Frontal cortex (tissue), 4 donors: ENCODE measurements around the gene MAGEA2B. TPM values are rescaled to one million over a fixed set of nuclear protein-coding genes. Genes with fewer than 3 reads are reported as not detected.
"Not testable (repeated sequence)": the region's sequence is repeated elsewhere in the genome, so short reads cannot be mapped to it uniquely, and the experiment has no call there.

Source experiments
- DNase-seq, 2 donors: peaks; one replicate each; pipeline ENCODE4 v3.0.0; 2012; ENCODE audit warnings: low spot score in 2 of 2
- FAIRE-seq: peaks from 2 replicates; lab custom pipeline; 2012; peaks lifted over from hg19 to GRCh38; lab: Jason Lieb, UNC
- total RNA-seq: library from RNA; depleted of rRNA; stranded (reverse); fragments of >200 nt; gene quantifications from one replicate; pipeline ENCODE4 v1.2.3, GENCODE V29; 2014
- donor health status: control.
- donor health status: control.
- donor health status: control.

MAGEA2B gene
- total RNA-seq, 1 donor from 2014 or later: not detected

GRCh38 chrX:152753686-152754650, 39.5 kb downstream of the MAGEA2B start, which contains the start of gene MAGEA2:
MAGEA2 (minus strand) TSS chrX:152753842; CDS start chrX:152751363, 2,479 bp downstream.
- not testable (repeated sequence) for DNase-seq, FAIRE-seq

GRCh38 chrX:152754871-152755270, 40.4 kb downstream of the MAGEA2B start:
- not testable (repeated sequence) for DNase-seq, FAIRE-seq

GRCh38 chrX:152758918-152759317, 44.5 kb downstream of the MAGEA2B start, which contains the start of gene CSAG3:
CSAG3 (plus strand) TSS chrX:152759218.
- not testable (repeated sequence) for FAIRE-seq, DNase-seq

- not testable (repeated sequence) for FAIRE-seq, DNase-seq
These were observed 45.1 kb downstream of the MAGEA2B start for GRCh38 chrX:152759544-152759943.

- not testable (repeated sequence) for DNase-seq, FAIRE-seq
These were observed 47.2 kb downstream of the MAGEA2B start for GRCh38 chrX:152761582-152761981.

GRCh38 chrX:152766562-152766961, 52.1 kb downstream of the MAGEA2B start:
- DNase-seq, FAIRE-seq: not testable (repeated sequence)

Other genes starting within 250 kb of the MAGEA2B start
- 0.82 TPM for gene GABRQ, start 76.7 kb upstream of the MAGEA2B start, total RNA-seq
- gene MAGEA3, start 15.8 kb upstream of the MAGEA2B start, total RNA-seq: not detected
- not detected for gene CSAG2, start 5.4 kb upstream of the MAGEA2B start, total RNA-seq
- not detected for gene CSAG1, start 19.1 kb downstream of the MAGEA2B start, total RNA-seq
- gene MAGEA12, start 19.1 kb downstream of the MAGEA2B start, total RNA-seq: not detected
- gene MAGEA2, start 39.2 kb downstream of the MAGEA2B start, total RNA-seq: not detected
- gene CSAG3, start 44.6 kb downstream of the MAGEA2B start, total RNA-seq: not detected
- gene MAGEA6, start 55.1 kb downstream of the MAGEA2B start, total RNA-seq: not detected
- gene CETN2, start 116.1 kb downstream of the MAGEA2B start, total RNA-seq: 59.5 TPM
- 34.2 TPM for gene NSDHL, start 116.4 kb downstream of the MAGEA2B start, total RNA-seq
- 2.4 TPM for gene ZNF185, start 183.4 kb downstream of the MAGEA2B start, total RNA-seq